KMS-11 (cell line): ENCODE results near the gene KAZN.

Source experiments
- H2AFZ ChIP-seq: fragments of 200-600 bp; sonication (generic); 2 replicates; pipeline ENCODE4 v1.6.1; 2016; ENCODE audit warnings: antibody characterized with exemption, mixed run types, low read depth
- H3K27ac ChIP-seq: fragments of 200-600 bp; sonication (generic); 2 replicates; pipeline ENCODE4 v1.6.1; 2016; ENCODE audit warnings: mild to moderate bottlenecking, mixed run types
- H3K27me3 ChIP-seq: fragments of 200-600 bp; sonication (generic); 2 replicates; pipeline ENCODE4 v1.6.1; 2017; ENCODE audit warnings: mild to moderate bottlenecking, low read depth, mixed run types, moderate library complexity; ENCODE audit not compliant: insufficient read depth
- H3K36me3 ChIP-seq: fragments of 200-600 bp; sonication (generic); 2 replicates; pipeline ENCODE4 v1.6.1; 2017; ENCODE audit warnings: mild to moderate bottlenecking, mixed run types; ENCODE audit not compliant: insufficient read depth
- H3K4me1 ChIP-seq: fragments of 200-600 bp; sonication (generic); 2 replicates; pipeline ENCODE4 v1.6.1; 2016; ENCODE audit warnings: mild to moderate bottlenecking, low read depth, mixed run types; ENCODE audit not compliant: poor library complexity, severe bottlenecking
- H3K4me2 ChIP-seq: fragments of 200-600 bp; sonication (generic); 2 replicates; pipeline ENCODE4 v1.7.0; 2016; ENCODE audit warnings: mild to moderate bottlenecking, mixed run types
- H3K4me3 ChIP-seq: fragments of 200-600 bp; sonication (generic); IDR thresholded peaks from 2 replicates; pipeline ENCODE4 v1.6.1; 2017; ENCODE audit warnings: low read depth, low read length, mixed read lengths; ENCODE audit not compliant: insufficient read depth
- H3K79me2 ChIP-seq: fragments of 200-600 bp; sonication (generic); 2 replicates; pipeline ENCODE4 v1.6.1; 2016; ENCODE audit warnings: low read depth, mixed run types; ENCODE audit not compliant: insufficient read depth
- H3K9ac ChIP-seq: fragments of 200-600 bp; sonication (generic); 2 replicates; pipeline ENCODE4 v1.6.1; 2016; ENCODE audit warnings: mild to moderate bottlenecking, mixed run types
- H4K20me1 ChIP-seq: fragments of 200-600 bp; sonication (generic); 2 replicates; pipeline ENCODE4 v1.6.1; 2016; ENCODE audit warnings: mild to moderate bottlenecking, mixed run types; ENCODE audit not compliant: insufficient read depth
- TF ChIP-seq, protein P1 (sequence below): fragments of 200-600 bp; sonication (generic); conservative IDR thresholded peaks from 2 replicates; pipeline ENCODE4 v1.6.1; 2017; ENCODE audit warnings: low read depth, mild to moderate bottlenecking, antibody characterized with exemption, low read length, moderate library complexity, mixed read lengths

The KAZN gene

DNA sequence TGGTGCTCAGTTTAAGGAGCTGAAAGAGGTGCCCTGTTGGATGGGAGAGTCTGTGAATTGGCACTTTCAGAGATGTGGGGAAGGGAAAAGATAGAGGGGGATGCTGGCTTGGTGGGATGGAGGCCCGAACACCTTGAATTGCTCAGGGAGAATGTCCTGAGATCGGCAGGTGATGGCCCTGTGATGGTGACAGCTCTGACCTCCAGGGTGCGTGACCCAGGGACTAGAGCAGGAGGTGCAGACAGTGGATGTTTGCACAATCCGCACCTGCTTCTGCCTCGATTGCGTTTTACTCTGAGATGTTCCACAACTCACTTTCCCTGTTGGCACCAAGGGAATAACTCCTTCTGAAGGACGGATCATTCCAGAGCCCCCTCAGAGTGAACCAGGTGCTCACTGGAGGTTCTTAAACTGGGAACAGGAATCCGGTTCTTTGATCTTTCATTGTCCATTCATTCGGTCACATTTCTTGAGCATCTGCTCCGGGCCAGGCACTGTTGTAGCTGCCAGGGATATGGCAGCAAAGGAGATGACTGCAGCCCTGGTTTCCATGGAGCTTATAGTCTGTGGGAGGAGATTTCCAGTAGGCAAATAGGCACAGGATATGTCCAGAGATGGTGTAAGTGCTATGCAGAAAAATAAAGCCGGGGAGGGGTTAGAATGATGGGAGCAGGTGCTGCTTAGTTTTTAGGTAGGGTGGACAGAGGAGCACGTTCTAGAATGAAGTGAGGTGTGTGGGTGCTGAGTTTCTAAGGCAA lies 328.5 kb downstream of the KAZN start:
- peaks cover 25% of the 10 kb centered on the region for H3K27me3 ChIP-seq
- H3K4me3 ChIP-seq, result no peak overlapping the region
- H3K27ac ChIP-seq, result no peak overlapping the region
- no peaks in the 10 kb centered on the region for H3K36me3 ChIP-seq
- H4K20me1 ChIP-seq, result no peaks in the 10 kb centered on the region
- H3K9ac ChIP-seq, result no peak overlapping the region
- no peak overlapping the region for H2AFZ ChIP-seq
- no peaks in the 10 kb centered on the region for H3K4me1 ChIP-seq
- H3K4me2 ChIP-seq, result no peak overlapping the region
- TF ChIP-seq, protein P1, sequence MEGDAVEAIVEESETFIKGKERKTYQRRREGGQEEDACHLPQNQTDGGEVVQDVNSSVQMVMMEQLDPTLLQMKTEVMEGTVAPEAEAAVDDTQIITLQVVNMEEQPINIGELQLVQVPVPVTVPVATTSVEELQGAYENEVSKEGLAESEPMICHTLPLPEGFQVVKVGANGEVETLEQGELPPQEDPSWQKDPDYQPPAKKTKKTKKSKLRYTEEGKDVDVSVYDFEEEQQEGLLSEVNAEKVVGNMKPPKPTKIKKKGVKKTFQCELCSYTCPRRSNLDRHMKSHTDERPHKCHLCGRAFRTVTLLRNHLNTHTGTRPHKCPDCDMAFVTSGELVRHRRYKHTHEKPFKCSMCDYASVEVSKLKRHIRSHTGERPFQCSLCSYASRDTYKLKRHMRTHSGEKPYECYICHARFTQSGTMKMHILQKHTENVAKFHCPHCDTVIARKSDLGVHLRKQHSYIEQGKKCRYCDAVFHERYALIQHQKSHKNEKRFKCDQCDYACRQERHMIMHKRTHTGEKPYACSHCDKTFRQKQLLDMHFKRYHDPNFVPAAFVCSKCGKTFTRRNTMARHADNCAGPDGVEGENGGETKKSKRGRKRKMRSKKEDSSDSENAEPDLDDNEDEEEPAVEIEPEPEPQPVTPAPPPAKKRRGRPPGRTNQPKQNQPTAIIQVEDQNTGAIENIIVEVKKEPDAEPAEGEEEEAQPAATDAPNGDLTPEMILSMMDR, result no peak
- no peaks in the 10 kb centered on the region for H3K79me2 ChIP-seq

DNA sequence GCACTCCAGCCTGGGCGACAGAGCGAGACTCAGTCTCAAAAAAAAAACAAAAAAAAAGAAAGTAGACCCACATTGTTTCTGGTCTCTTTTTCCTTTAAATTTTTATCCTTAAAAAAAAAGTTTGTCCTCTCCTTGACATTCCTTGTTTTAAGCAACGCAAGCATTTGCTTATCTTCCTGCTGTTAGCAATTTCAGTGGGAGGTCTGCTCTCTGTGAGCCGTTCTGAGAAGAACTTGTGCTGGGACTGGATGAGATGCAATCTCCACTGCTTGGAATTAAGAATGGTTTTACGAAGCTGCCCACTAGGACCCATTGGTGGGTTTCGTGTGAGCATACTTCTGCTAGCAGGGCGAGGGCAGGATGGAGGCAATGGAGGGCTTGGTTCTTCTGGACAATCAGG lies 329.9 kb downstream of the KAZN start:
- Histone ChIP-seq H3K27ac (no peak overlapping the region), H3K9ac (no peak overlapping the region), H3K79me2 (no peaks in the 10 kb centered on the region), H3K4me1 (no peaks in the 10 kb centered on the region), H3K4me3 (no peak overlapping the region), H3K36me3 (no peaks in the 10 kb centered on the region), H4K20me1 (no peaks in the 10 kb centered on the region), H2AFZ (no peak overlapping the region), H3K27me3 (peaks cover 23% of the 10 kb centered on the region), H3K4me2 (no peak overlapping the region)
- TF ChIP-seq, protein P1, result no peak

- H4K20me1 ChIP-seq, result no peaks in the 10 kb centered on the region
- no peaks in the 10 kb centered on the region for H3K4me1 ChIP-seq
- no peak overlapping the region for H3K4me3 ChIP-seq
- no peaks in the 10 kb centered on the region for H3K79me2 ChIP-seq
- peaks cover 19% of the 10 kb centered on the region; the same call in 1 of the 2 replicates for H3K27me3 ChIP-seq
- no peaks in the 10 kb centered on the region for H3K36me3 ChIP-seq
- TF ChIP-seq, protein P1, result no peak
- H2AFZ ChIP-seq, result no peak overlapping the region
- H3K9ac ChIP-seq, result no peak overlapping the region
- no peak overlapping the region for H3K27ac ChIP-seq
- no peak overlapping the region for H3K4me2 ChIP-seq
Observed at GRCh38 chr1:14928886-14929546, 330.5 kb downstream of the KAZN start.

GRCh38 chr1:14929547-14930246 lies 331.2 kb downstream of the KAZN start:
- Histone ChIP-seq H3K9ac (no peak overlapping the region), H3K27ac (no peak overlapping the region), H3K4me3 (no peak overlapping the region), H3K36me3 (no peaks in the 10 kb centered on the region), H3K27me3 (peaks cover 19% of the 10 kb centered on the region; the same call in 1 of the 2 replicates), H3K79me2 (no peaks in the 10 kb centered on the region), H3K4me2 (no peak overlapping the region), H4K20me1 (no peaks in the 10 kb centered on the region), H3K4me1 (no peaks in the 10 kb centered on the region), H2AFZ (no peak overlapping the region)
- TF ChIP-seq, protein P1, result no peak
